Neural crest cell (in vitro differentiated cells): ENCODE data around the gene AFMID. TPM values are rescaled to one million over a fixed set of nuclear protein-coding genes. Genes with fewer than 3 reads are reported as not detected.

ENCODE experiments used
- DNase-seq: peaks from one replicate; pipeline ENCODE4 v3.0.0; 2021; ENCODE audit warnings: low read depth, mixed read lengths, low spot score
- H3K27ac Mint-ChIP-seq: one replicate; pipeline ENCODE4 v1.8.0; 2021; ENCODE audit warnings: mild to moderate bottlenecking, mixed read lengths; ENCODE audit not compliant: unreplicated experiment
- H3K27me3 Mint-ChIP-seq: 2 replicates; pipeline ENCODE4 v1.8.0; 2021; ENCODE audit warnings: low read depth, mild to moderate bottlenecking, mixed read lengths
- H3K36me3 Mint-ChIP-seq: 2 replicates; pipeline ENCODE4 v1.8.0; 2021; ENCODE audit warnings: low read depth, mild to moderate bottlenecking, mixed read lengths
- H3K4me1 Mint-ChIP-seq: 2 replicates; pipeline ENCODE4 v1.8.0; 2021; ENCODE audit warnings: mixed read lengths
- H3K4me3 Mint-ChIP-seq: one replicate; pipeline ENCODE4 v1.8.0; 2021; ENCODE audit warnings: mild to moderate bottlenecking, mixed read lengths
- H3K9me3 Mint-ChIP-seq: 2 replicates; pipeline ENCODE4 v1.8.0; 2021; ENCODE audit warnings: mixed read lengths
- CTCF ChIP-seq: fragments of 200-600 bp; sonication (generic); conservative IDR thresholded peaks from 2 replicates; pipeline ENCODE4 v1.5.0; 2021; ENCODE audit warnings: antibody characterized with exemption, mild to moderate bottlenecking
- total RNA-seq: library from RNA; stranded (reverse); gene quantifications from 2 replicates; pipeline ENCODE4 v1.2.1, GENCODE V29; 2021

AFMID gene
- total RNA-seq, 1 donor from 2014 or later = 41.9 TPM

DNA sequence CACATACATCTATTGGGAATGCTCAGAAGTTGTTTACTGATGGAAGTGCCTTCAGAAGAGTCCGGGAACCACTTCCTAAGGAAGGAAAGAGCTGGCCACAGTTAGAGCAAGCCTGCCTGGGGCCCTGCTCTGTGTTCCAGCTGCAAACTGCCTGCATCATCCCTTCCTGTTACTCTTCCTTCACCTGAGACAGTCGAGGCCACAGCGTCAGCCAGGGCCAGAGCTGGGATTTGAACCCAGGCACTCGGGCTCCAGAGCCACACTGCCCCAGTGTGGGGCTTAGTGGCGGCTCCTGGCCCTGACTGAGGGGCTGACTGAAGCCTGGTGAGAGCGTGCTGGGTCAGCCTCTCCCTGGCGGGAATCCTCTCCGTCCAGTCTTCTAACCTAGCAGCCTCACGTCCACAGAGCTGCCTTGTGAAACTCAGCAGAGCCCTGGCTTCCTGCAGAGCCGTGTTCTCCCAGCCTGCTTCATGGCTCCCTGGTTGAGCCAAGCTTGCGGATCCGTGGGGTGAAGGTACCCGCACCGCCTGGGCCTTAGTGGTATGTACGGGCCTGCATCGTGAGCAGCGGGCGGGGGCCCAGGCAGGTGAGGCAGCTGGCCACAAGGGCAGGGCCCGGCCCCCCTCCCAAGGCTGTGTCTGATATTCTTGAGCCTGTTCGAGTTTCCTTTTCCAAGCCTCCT lies 45.6 kb upstream of the AFMID start:
- peaks cover 3% of the 10 kb centered on the region for H3K9me3 Mint-ChIP-seq
- no peak overlapping the region for H3K27ac Mint-ChIP-seq
- H3K27me3 Mint-ChIP-seq = peaks cover 3% of the 10 kb centered on the region

GRCh38 chr17:78142119-78142861 lies 44.9 kb upstream of the AFMID start:
- Mint-ChIP-seq H3K27me3 (peaks cover 3% of the 10 kb centered on the region), H3K4me1 (peaks cover 6% of the 10 kb centered on the region), H3K9me3 (peaks cover 3% of the 10 kb centered on the region), H3K36me3 (no peaks in the 10 kb centered on the region), H3K27ac (no peak overlapping the region), H3K4me3 (no peak overlapping the region)
- TF ChIP-seq CTCF = no peak
- DNase-seq = no peak

More for the DNA sequence above, 45.6 kb upstream of the AFMID start:
- H3K4me1 Mint-ChIP-seq = peaks cover 6% of the 10 kb centered on the region
- no peaks in the 10 kb centered on the region for H3K36me3 Mint-ChIP-seq
- TF ChIP-seq CTCF = no peak
- H3K4me3 Mint-ChIP-seq = no peak overlapping the region
- no peak for DNase-seq

DNA sequence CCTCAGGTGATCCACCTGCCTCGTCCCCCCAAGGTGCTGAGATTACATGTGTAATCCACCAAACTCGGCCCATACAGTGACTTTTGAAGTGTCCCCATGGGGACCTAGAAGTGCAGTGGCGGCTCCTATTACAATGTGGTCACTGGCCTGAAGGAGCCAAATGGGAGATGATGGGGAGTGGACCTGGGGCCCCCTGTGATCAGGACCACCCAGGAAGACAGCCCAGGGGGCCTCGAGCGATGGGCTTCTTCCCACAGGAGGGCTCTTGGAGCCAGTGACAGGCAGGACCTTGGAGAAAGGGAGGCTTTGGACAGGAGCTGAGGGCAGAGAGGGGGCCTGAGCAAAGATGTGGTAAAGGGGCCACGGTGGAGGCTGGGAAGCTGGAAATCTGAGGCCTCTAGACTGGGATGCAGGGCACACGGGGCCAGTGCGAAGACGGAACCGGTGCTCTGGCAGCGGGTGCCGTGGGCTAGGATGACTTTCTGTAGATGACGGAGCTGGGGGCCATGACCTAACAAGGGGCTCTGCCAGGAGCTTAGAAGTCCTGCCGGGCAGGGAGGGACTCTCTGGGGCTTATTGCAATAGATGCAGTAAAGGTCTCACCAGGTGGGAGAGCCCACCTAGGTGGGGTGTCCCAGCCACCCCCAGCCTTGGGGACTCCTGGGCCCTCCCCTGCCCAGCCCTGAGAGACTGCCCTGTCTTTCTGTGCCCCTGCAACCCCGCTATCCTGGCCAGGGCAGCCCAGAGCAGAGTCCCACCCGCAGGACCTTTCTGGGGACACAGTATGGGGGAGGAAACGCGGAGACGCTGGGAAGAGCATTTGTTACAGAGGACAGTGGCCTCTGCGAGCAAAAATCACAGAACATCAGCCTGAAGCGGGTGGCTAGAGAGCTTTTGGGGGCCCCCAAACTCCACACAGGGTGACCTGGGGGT lies 43.7 kb upstream of the AFMID start:
- Mint-ChIP-seq H3K9me3 (peaks cover 3% of the 10 kb centered on the region), H3K27me3 (peaks cover 3% of the 10 kb centered on the region), H3K36me3 (no peaks in the 10 kb centered on the region), H3K4me3 (no peak overlapping the region), H3K27ac (no peak overlapping the region), H3K4me1 (peaks cover 9% of the 10 kb centered on the region)
- no peak for TF ChIP-seq CTCF
- no peak for DNase-seq

- no peaks in the 10 kb centered on the region for H3K36me3 Mint-ChIP-seq
- no peak overlapping the region for H3K4me3 Mint-ChIP-seq
- no peak overlapping the region for H3K27ac Mint-ChIP-seq
- H3K9me3 Mint-ChIP-seq = peaks cover 3% of the 10 kb centered on the region
- peaks cover 3% of the 10 kb centered on the region for H3K27me3 Mint-ChIP-seq
- DNase-seq = no peak
- peaks cover 13% of the 10 kb centered on the region for H3K4me1 Mint-ChIP-seq
- no peak for TF ChIP-seq CTCF
These were observed 42.9 kb upstream of the AFMID start for GRCh38 chr17:78144147-78144719.
